OCI-LY7 (cell line): ENCODE data around the gene PTPRQ.

Source experiments
- CTCF ChIP-seq: fragments of 200-600 bp; sonication (generic); conservative IDR thresholded peaks from 2 replicates; pipeline ENCODE4 v1.5.1; 2014; ENCODE audit warnings: mild to moderate bottlenecking, antibody characterized with exemption, low read length, moderate library complexity, mixed read lengths
- EZH2phosphoT487 ChIP-seq: fragments of 200-600 bp; sonication (generic); IDR thresholded peaks from 2 replicates; pipeline ENCODE4 v1.6.1; 2018; ENCODE audit warnings: low read depth, borderline replicate concordance, mild to moderate bottlenecking, mixed run types, antibody characterized with exemption, low read length, moderate library complexity, mixed read lengths

DNA sequence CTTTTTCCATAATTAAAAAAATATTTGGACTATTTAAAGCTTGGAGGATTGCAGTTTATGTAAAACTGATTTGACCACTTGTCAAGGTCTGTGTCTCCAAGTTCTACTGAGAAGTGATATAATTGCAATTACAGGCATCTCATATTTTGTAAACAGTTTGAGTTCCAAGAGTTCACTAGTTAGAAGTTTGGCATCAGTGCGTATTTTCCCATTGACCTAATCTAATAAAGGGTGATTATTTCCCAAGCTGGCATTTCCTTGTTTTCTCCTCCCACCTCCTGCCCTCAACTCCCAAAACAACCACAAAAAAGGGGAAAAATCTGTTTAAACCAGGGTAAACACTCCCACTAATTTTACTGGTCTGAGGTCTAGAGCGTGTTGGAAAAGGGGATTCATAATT lies 260.4 kb downstream of the PTPRQ start:
- TF ChIP-seq CTCF: no peak
- no peak for TF ChIP-seq EZH2phosphoT487
